HG03565 (cell line): ENCODE results near the gene DNASE2.
"Not testable (repeated sequence)": the region's sequence is repeated elsewhere in the genome, so short reads cannot be mapped to it uniquely, and the experiment has no call there.

ENCODE experiments used
- ATAC-seq: cut with Tn5 transposase; IDR thresholded peaks from one replicate; pipeline ENCODE4 v1.9.1; 2021; ENCODE audit warnings: mild to moderate bottlenecking, moderate library complexity; ENCODE audit not compliant: unreplicated experiment

Gene DNASE2, protein sequence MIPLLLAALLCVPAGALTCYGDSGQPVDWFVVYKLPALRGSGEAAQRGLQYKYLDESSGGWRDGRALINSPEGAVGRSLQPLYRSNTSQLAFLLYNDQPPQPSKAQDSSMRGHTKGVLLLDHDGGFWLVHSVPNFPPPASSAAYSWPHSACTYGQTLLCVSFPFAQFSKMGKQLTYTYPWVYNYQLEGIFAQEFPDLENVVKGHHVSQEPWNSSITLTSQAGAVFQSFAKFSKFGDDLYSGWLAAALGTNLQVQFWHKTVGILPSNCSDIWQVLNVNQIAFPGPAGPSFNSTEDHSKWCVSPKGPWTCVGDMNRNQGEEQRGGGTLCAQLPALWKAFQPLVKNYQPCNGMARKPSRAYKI

DNA sequence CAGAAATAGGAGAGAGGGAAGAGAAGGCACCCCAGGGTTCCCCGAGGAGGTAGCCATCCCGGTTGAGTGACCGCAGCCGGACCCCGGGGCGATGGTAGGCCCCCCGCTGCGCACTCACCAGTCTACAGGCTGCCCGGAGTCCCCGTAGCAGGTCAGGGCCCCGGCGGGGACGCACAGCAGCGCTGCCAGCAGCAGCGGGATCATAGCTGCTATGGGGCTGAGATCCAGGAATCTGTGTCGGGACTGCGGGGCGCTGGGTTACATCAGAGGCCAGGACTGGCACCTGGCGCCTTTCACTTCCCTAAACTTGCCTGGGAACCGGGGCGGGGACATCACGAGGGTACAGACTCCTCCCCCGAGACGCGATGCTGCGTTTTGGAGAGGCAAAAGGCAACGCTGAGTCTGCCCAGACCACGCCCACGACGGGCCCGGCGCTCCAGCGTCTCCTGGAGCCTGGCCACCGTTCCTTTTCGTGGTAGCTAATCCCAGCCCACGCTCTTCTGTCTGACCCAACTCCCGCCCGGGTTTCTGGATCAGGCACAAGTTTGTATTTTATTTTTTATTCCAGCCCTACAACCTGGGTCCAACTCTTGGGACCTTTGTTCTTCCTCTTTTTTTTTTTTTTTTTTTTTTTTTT, at the start of gene DNASE2:
DNASE2 (minus strand) TSS at position 278 of the 637 bp plus-strand sequence; CDS start at position 204, 74 bp downstream.
- ATAC-seq = peak; percentile 68

DNA sequence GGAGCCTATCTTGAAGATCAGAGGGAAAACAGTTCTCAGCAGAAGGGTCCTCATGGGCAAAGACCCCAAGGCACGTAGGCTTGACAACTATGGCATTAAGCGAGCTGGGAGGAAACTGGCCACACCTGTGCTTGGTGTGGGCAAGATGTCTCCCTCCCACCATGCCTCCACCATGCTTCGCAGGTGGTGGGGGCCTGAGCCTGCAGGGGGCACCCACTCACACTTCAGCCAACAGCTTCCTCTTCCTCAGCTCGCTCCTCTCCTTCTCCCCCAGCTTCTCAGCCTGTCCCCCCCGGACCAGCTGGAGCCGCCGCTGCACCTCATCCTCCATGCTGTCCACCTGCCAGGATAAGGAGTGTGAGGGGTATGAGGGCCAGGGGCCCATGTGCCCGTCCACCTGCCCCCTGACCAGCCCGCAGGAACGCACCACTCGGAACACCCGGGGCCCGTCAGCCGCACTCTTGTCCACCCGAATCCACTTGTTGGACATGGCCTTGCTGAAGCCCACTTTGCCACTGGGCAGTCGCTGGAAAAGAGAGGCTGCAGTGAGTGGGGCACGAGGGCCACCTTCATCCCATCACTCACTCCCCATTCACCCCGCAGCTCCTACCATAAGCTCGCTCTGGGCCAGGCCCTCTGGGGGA, 48.9 kb upstream of the DNASE2 start:
- ATAC-seq = no peak

DNA sequence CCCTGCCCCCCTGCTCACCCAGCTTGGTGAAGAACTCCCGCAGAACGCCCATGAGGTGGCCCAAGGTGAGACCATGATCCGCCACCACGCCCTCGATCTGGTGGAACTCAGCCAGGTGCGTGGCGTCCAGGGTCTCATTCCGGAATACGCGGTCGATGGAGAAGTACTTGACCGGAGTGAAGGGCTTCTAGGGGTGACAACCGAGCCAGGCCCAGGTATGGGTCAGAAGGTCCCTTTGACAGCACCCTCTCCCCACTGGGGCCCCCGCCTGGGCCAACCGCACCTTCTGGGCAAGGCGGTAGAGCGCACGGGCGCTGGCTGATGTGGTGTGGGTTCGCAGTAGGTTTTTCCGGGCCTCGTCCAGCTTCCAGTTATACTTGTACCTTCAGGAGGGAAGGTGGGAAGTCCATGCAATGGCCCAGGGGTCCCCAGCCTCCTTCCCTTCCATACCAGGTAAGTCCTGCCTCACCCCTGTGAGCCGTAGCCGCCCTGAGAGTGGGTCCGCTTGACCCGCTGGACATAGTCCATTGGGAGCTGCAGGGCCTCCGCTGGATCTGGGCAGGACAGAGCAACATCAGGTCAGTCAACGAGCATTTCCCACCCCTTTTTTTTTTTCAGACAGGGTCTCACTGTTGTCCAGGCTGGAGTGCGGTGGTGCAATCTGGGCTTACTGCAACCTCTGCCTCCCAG, 43.5 kb upstream of the DNASE2 start:
- no peak for ATAC-seq

DNA sequence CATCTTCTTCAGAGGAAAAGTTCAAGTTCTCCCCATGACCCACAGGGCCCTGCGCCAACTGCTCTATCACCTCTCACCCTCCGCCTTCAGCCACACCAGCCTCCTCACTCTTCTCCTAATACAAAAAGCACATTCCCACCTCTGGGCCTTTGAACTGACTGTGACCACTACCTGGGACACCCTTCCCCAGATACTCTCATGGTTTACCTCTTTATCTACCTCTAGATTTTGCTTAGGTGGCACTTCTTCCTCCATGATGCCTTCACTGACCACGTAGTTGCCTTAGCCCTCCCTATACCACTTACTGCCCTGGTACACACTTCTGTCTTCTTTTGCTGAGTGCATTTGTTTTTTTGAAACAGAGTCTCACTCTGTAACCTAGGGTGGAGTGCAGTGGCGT, 41.7 kb upstream of the DNASE2 start:
- ATAC-seq = no peak

DNA sequence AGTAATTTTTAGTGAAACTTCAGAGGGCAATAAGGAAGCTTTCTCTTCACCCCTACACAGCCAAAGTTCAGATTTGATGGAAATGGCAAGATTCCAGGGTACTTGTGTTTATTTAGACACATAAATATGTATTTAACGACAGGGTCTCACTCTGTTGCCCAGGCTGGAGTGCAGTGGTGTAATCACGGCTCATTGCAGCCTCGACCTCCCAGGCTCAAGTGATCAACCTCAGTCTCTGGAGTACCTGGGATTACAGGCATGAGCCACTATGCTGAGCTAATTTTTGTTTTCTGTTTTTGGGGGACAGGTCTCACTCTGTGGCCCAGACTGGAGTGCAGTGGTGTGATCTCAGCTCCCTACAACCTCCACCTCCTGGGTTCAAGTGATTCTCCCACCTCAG, 39.8 kb upstream of the DNASE2 start:
- ATAC-seq = no peak

DNA sequence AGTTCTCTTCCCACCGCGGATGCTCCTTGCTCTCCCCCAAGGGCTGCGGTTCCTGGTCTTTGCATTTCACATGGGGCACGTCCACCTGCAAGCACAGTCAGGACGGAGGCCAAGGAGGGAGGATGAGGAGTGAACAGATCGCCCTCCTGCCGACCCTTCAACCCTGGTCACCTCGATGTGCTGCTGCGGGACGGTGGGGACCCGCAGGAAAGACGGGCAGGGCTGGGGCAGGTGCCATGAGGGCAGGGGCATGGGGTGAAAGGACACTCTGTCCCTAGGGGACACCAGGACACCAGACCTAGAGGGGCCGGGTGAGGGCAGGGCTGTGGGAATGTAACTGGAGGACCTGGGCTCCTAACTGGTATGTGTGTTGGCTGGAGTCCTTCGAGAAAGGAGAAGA, 37.0 kb upstream of the DNASE2 start:
- no peak for ATAC-seq

DNA sequence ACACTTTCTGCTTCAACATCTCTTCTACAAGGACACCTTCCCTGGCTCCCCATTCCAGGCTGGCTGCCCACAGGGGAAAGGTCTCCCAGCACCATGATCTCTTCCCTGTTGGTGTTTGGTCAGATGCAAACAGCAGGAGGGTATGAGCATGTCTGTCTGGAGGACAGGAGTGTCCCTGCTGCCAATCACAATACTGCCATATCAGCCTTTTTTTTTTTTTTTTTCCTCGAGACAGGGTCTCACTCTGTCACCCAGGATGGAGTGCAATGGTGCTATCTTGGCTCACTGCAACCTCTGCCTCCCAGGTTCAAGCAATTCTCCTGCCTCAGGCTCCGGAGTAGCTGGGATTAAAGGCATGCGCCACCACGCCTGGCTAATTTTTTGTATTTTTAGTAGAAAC, 34.6 kb upstream of the DNASE2 start:
- not testable (repeated sequence) for ATAC-seq

DNA sequence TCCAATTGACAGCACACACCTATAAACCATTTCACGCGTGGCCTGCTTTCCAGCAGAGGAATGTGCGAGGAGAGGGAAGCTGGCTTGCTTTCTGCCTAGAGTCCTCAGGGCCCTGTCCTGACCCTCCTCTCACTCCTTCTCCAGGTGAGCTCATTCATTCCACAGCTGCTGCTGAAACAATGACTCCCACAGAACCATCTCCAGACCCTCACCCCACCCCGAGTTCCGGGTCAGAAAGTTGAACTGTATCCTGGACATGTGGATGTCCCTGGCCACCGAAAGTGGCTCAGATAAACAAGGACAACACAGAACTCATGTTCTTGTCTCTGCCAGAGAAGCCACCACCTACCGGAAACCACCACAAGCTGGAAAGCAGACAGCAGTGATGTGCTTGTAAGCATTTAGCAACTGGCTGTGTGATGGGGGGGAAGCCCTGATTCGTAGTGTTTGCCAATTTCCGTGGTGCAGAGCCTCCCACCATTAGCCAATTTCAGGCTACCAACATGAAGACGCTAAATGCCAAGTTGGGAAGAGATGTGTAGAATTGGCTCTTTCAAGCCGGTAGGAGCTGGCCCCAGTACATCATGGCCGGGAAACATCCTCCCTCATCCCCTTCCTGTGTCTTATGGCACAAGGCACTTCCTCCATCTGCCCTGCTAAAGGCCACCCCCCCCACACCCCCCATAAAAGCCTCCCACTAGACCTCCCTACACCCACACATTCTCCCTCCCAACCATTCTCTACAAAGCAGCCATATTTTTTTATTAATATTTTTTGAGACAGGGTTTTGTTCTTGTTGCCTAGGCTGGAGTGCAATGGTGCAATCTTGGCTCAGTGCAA, 32.8 kb upstream of the DNASE2 start:
- ATAC-seq = no peak

DNA sequence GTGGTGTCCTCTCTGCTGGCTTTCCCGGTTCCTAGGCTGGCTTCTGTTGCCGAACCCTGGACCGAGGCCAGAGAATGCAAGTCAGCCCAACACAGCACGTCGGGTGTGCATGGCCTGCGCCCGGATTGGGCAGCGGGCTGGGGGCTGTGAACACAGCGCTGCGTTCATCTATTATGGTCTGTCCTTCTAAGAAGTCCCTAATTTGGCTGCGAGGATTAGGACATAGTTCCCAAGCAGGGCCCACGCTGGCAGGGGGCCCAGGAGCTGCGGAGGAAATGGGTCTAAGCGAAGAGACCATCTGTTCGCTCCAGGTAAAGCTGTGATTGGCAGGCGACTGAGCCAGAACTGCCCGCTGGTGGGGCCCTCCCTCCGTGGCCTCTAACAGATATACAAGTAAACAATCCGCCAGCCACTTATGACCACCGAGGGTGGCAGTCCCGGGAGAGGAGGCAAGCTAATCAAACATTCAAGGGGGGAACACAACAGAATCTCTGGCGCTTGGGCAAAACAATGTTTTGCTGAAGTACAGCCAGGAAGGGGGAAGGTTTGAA, 31.8 kb upstream of the DNASE2 start:
- no peak for ATAC-seq

DNA sequence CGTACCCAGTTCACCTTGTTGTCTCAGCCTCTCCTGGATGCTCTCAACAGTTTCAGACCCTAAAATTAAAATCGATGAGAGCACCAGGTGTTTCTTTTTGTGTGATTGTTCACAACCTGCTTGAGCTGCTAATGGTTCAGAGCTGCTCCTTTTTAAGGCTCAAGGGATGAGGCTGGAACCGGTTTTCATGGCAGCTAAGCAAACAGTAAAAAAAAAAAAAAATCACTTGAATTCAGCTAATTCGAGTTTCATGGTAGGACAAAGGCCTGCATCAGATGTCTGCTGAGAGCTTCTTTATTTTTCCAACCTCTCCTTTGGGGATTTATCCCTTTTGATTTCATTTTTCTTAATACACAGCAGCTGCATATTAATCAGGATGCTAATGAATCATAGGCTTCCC, 31.3 kb upstream of the DNASE2 start:
- ATAC-seq = no peak

DNA sequence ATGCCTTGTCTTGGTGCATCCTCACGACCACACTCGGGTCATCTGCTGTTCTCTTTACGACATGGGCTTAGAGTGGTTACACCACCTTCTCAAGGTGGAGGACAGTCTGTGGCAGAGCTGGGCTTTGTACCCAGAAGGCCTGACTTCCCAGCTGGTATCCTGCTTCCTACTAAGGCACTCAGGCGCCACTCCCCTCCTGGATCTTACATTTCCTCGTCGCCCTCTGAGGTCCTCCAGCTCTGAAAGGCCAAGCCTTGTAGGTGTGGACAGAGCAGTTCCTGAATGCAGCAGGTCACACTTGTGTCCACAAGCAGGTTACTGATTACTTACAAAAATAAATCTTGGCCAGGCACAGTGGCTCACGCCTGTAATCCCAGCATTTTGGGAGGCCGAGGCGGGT, 25.9 kb upstream of the DNASE2 start:
- ATAC-seq = no peak

DNA sequence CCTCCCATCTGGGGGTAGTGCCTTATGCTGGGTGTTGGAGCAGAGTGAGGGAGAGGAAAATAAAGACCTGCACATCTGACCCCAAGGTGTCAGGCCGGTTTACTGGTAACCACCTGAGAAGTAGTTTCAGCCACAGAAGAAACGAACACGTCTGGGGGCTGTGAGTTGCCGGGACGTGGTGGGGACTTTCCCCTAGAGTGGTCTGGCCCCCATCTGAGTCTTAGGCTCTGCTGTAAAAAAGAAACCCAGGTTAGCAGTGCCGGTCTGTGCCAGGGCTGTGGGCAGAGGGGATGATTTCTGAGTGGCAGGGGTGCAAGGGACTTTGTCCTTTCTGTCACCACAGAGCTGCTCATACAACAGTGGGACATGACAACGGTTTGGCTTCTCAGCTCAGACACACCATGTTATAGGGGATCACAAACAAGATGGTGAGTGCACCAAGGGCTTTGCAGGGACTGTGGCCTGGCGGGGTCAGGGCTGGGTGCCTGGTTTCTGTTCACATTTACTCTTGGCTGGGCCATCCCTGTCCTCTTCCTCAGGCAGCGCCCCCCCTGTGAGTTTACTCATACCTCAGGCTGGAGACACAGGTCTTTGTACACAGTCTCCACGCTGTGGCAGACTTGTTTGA, 18.8 kb upstream of the DNASE2 start:
- ATAC-seq = no peak

DNA sequence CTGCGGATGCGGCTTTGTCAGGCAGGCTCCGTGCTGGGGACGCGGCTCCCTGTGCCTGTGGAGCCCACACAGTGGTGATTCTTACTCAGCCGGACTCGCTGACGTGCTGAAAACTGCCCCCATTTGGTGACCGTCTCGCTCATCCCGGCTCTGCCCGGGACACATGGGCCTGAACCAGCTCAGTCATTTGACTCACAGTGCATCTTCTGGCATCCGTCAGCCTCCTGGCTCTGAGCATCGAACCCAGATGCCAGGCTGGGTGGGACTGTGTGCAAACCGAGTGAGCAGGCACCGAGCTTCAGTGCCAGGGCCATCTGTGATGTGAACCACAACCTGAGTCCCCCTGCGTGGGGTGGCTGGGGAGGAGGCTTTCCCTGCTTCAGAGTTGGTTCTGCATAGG, 15.2 kb upstream of the DNASE2 start:
- ATAC-seq = no peak

DNA sequence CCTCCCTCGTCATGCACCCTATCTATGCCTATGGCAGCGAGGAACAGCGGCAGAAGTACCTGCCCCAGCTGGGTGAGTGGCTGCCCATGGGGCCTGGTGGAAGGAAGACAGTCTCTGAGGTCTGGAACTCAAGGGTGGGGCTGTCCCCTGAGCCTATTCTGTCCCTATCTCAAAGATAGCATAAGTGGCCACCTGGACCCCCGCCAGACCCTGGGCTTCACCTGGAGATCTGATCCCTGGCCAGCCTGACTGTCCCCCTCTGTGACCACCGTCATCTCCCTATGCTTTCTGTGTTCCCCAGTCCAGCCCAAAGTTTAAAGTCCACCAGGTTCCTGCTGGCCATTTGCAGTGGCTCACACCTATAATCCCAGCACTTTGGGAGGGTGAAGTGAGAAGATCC, 12.3 kb upstream of the DNASE2 start:
- no peak for ATAC-seq

DNA sequence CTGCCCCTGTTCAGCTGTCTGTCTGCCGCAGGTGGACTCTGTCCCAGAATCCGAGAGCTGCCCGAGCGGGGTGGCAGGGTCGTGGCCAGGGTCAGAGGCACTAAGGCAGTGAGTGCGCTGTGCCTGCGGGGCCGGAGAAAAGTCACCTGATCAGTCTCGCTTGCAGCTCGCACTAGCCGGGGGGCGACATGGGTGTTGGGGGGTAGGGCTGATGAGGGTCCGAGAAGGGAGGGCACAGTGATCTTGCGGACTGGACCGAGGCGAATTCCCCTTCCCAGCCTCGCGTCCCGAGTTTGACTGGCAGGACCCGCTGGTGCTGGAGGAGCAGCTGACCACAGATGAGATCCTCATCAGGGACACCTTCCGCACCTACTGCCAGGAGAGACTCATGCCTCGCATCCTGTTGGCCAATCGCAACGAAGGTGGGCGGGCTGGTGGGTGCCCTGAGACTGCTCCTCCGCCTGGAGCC, 10.3 kb upstream of the DNASE2 start:
- ATAC-seq = no peak

DNA sequence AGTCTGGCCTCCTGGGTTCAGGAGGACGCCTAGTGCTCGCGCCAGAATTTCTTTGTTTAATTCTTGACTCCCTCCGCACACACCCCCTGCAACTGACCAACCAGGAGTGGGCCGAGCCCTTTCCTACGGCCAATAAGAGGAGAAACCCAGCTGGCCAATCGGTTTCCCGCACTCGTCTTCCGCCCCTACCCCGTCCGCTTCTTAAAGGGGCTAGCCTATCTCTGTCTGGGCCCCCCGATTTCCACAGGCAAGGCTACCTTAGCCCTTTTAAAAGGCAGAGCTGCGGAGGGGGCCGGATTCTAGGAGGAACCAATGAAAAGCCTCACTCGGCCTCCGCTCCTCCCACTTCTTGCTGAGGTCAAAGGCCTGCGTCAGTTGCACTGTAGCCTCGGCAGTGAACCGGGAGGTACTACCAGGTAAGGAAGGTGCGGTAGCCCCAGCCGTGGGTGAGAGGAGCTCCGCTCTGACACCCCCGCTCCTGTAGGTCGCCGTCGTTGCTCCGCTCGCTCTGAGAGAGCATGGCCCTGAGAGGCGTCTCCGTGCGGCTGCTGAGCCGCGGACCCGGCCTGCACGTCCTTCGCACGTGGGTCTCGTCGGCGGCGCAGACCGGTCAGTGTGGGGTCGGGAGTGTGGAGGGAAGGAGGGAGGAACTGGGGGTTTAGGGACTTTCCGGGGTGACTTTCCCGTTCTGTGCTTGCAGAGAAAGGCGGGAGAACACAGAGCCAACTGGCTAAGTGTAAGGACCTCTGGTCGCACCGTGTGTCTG, 9.7 kb upstream of the DNASE2 start, which contains the start of gene GCDH:
GCDH (plus strand) TSS at position 374 of the 766 bp plus-strand sequence; CDS start at position 519, 145 bp downstream.
- peak; percentile 89 for ATAC-seq

DNA sequence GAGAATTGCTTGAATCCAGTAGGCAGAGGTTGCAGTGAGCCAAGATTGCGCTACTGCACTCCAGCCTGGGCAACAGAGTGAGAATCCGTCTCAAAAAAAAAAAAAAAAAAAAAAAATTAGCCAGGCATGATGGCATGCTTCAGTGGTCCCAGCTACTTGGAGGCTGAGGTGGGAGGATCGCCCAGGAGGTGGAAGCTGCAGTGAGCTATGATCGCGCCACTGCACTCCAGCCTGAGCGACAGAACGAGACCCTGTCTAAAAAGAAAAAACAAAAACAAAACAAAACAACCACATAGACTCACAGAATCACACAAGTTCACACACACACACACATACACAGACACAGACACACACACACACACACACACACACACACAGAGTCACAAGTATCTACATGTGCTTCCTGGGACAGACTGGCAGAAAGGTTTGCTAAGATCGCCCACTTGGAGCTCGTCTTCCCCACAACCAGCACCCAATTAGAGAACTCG, 9.1 kb upstream of the DNASE2 start:
- ATAC-seq = not testable (repeated sequence)

DNA sequence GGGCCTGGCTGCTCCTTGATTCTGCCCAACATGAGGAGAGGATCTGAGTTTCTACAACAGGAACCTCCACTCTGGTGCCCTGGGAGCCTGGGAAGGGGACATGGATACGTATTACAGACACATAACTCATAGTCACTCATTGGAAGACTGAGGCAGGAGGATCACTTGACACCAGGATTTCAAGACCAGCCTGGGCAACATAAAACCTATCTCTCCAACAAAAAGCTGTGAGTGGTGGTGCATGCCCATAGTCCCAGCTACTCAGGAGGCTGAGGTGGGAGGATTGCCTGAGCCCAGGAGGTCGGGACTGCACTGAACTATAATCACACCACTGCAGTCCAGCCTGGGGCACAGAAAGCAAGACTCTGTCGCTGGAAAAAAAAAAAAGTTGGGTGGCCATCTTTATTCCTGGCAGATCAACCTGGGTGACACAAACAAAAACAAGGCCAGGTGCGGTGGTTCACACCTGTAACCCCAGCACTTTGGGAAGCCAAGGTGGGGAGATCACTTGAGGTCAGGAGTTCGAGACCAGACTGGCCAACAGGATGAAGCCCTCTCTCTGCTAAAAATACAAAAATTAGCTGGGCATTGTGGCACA, 6.9 kb upstream of the DNASE2 start:
- no peak for ATAC-seq
